WTC11 (cell line): Measurements from ENCODE around the gene XRN1. TPM values are rescaled to one million over a fixed set of nuclear protein-coding genes. Genes with fewer than 3 reads are reported as not detected.

Source experiments
- ATAC-seq: fragments of 200-7000 bp; cut with Tn5 transposase; 2 replicates; pipeline ENCODE4 v1.10.0; 2021; ENCODE audit warnings: mild to moderate bottlenecking, moderate library complexity
- CTCF ChIA-PET: fragments of 300-600 bp; sonication (Branson Sonifier 250); formaldehyde crosslinking; loops from one replicate; lab custom pipeline; 2021; ENCODE audit warnings: antibody characterized with exemption; lab: Charles Lee
- POLR2A ChIA-PET: fragments of 350-600 bp; sonication (Branson Sonifier 250); formaldehyde crosslinking; loops from one replicate; lab custom pipeline; 2021; ENCODE audit warnings: antibody characterized with exemption; lab: Charles Lee
- DNase-seq: peaks from one replicate; pipeline ENCODE4 v3.0.0; 2021; ENCODE audit warnings: low spot score
- H3K27ac Mint-ChIP-seq: 2 replicates; pipeline ENCODE4 v1.8.0; 2021; ENCODE audit warnings: mixed read lengths
- H3K27me3 Mint-ChIP-seq: 2 replicates; pipeline ENCODE4 v1.8.0; 2021; ENCODE audit warnings: low read depth, mild to moderate bottlenecking, moderate library complexity, mixed read lengths
- H3K36me3 Mint-ChIP-seq: 2 replicates; pipeline ENCODE4 v1.8.0; 2021; ENCODE audit warnings: mixed read lengths
- H3K4me1 Mint-ChIP-seq: 2 replicates; pipeline ENCODE4 v1.8.0; 2022; ENCODE audit warnings: mixed read lengths
- H3K4me3 Mint-ChIP-seq: 2 replicates; pipeline ENCODE4 v1.8.0; 2021; ENCODE audit warnings: mild to moderate bottlenecking, moderate library complexity, mixed read lengths
- H3K9me3 Mint-ChIP-seq: 2 replicates; pipeline ENCODE4 v1.8.0; 2021; ENCODE audit warnings: mixed read lengths
- AR ChIP-seq: fragments of 250-450 bp; sonication (Bioruptor Pico); IDR thresholded peaks from 2 replicates; pipeline ENCODE4 v1.9.0; 2021; ENCODE audit warnings: mild to moderate bottlenecking
- ATF1 ChIP-seq: sonication (generic); formaldehyde crosslinking; IDR thresholded peaks from 2 replicates; pipeline ENCODE4 v1.8.1; 2023; ENCODE audit warnings: mild to moderate bottlenecking, moderate library complexity, missing genetic modification reagents
- CBFB ChIP-seq: sonication (generic); formaldehyde crosslinking; IDR thresholded peaks from 2 replicates; pipeline ENCODE4 v1.8.1; 2022; ENCODE audit warnings: mild to moderate bottlenecking, low read depth, missing genetic modification reagents
- CREB1 ChIP-seq: sonication (generic); formaldehyde crosslinking; IDR thresholded peaks from 2 replicates; pipeline ENCODE4 v1.8.0; 2023; ENCODE audit warnings: mild to moderate bottlenecking, missing genetic modification reagents
- E2F5 ChIP-seq: sonication (generic); formaldehyde crosslinking; IDR thresholded peaks from 2 replicates; pipeline ENCODE4 v1.8.1; 2022; ENCODE audit warnings: mild to moderate bottlenecking, moderate library complexity, missing genetic modification reagents
- ELF4 ChIP-seq: sonication (generic); formaldehyde crosslinking; IDR thresholded peaks from 2 replicates; pipeline ENCODE4 v1.8.1; 2022; ENCODE audit warnings: low read depth, mild to moderate bottlenecking, moderate library complexity, missing genetic modification reagents
- IRF1 ChIP-seq: sonication (generic); formaldehyde crosslinking; IDR thresholded peaks from 2 replicates; pipeline ENCODE4 v1.8.0; 2023; ENCODE audit warnings: missing genetic modification reagents
- JAZF1 ChIP-seq: fragments of 250-450 bp; sonication (Bioruptor Pico); IDR thresholded peaks from 2 replicates; pipeline ENCODE4 v1.9.0; 2021; ENCODE audit warnings: moderate library complexity, mild to moderate bottlenecking, inconsistent platforms
- NFATC4 ChIP-seq: fragments of 250-450 bp; sonication (Bioruptor Pico); IDR thresholded peaks from 2 replicates; pipeline ENCODE4 v1.9.0; 2021; ENCODE audit warnings: mild to moderate bottlenecking
- OVOL2 ChIP-seq: fragments of 250-450 bp; sonication (Bioruptor Pico); IDR thresholded peaks from 2 replicates; pipeline ENCODE4 v1.9.0; 2021; ENCODE audit warnings: mild to moderate bottlenecking, borderline replicate concordance
- RORB ChIP-seq: fragments of 250-450 bp; sonication (Bioruptor Pico); IDR thresholded peaks from 2 replicates; pipeline ENCODE4 v1.9.0; 2021; ENCODE audit warnings: mild to moderate bottlenecking
- SMAD3 ChIP-seq: sonication (generic); formaldehyde crosslinking; IDR thresholded peaks from 2 replicates; pipeline ENCODE4 v1.8.0; 2022; ENCODE audit warnings: missing genetic modification reagents, mild to moderate bottlenecking, borderline replicate concordance
- SOX15 ChIP-seq: fragments of 250-450 bp; sonication (Bioruptor Pico); IDR thresholded peaks from 2 replicates; pipeline ENCODE4 v1.9.0; 2021; ENCODE audit warnings: mild to moderate bottlenecking
- STAT6 ChIP-seq: sonication (generic); formaldehyde crosslinking; conservative IDR thresholded peaks from 2 replicates; pipeline ENCODE4 v1.8.1; 2023; ENCODE audit warnings: mild to moderate bottlenecking, low read depth, missing genetic modification reagents, moderate library complexity
- TP53 ChIP-seq: sonication (generic); formaldehyde crosslinking; IDR thresholded peaks from 2 replicates; pipeline ENCODE4 v1.8.1; 2023; ENCODE audit warnings: mild to moderate bottlenecking, missing genetic modification reagents
- USF1 ChIP-seq: sonication (generic); formaldehyde crosslinking; IDR thresholded peaks from 2 replicates; pipeline ENCODE4 v1.8.0; 2022; ENCODE audit warnings: mild to moderate bottlenecking, missing genetic modification reagents
- ZBTB43 ChIP-seq: sonication (generic); formaldehyde crosslinking; IDR thresholded peaks from 2 replicates; pipeline ENCODE4 v1.8.1; 2023; ENCODE audit warnings: mild to moderate bottlenecking, missing genetic modification reagents
- ZNF396 ChIP-seq: fragments of 250-450 bp; sonication (Bioruptor Pico); IDR thresholded peaks from 2 replicates; pipeline ENCODE4 v1.8.0; 2021; ENCODE audit warnings: mild to moderate bottlenecking, moderate library complexity, borderline replicate concordance
- ZNF671 ChIP-seq: fragments of 250-450 bp; sonication (Bioruptor Pico); IDR thresholded peaks from 2 replicates; pipeline ENCODE4 v1.8.0; 2021; ENCODE audit warnings: mild to moderate bottlenecking
- total RNA-seq: library from RNA; stranded (reverse); gene quantifications from 3 replicates; pipeline ENCODE4 v1.2.3, GENCODE V29; 2021

Gene XRN1
- total RNA-seq, 1 experiment from 2014 or later = 19.2 TPM

- TF ChIP-seq JAZF1 (CRISPR knock-in tag) (no peak), RORB (CRISPR knock-in tag) (no peak), ELF4 (no peak)
Measured at GRCh38 chr3:142275856-142276255, 172.0 kb downstream of the XRN1 start (continued).

GRCh38 chr3:142274908-142275307 lies 172.9 kb downstream of the XRN1 start:
- H3K4me3 Mint-ChIP-seq = no peak overlapping the region
- ATAC-seq (no peak), DNase-seq (no peak)
- peaks cover 11% of the 10 kb centered on the region for H3K27me3 Mint-ChIP-seq
- no peak overlapping the region for H3K27ac Mint-ChIP-seq
- H3K4me1 Mint-ChIP-seq = no peaks in the 10 kb centered on the region
- peaks cover 9% of the 10 kb centered on the region for H3K36me3 Mint-ChIP-seq
- H3K9me3 Mint-ChIP-seq = peaks cover 9% of the 10 kb centered on the region
- TF ChIP-seq CBFB (CRISPR knock-in tag) (no peak), OVOL2 (no peak)
- ChIA-PET CTCF (interaction anchor here (0.9 kb wide), 1 partner anchor 149 kb away, joined by 3 read pairs; no protein-coding TSS in a partner anchor), POLR2A (no interaction called here)

GRCh38 chr3:142273501-142273900 lies 174.3 kb downstream of the XRN1 start:
- Mint-ChIP-seq H3K27ac (no peak overlapping the region), H3K4me1 (no peaks in the 10 kb centered on the region), H3K27me3 (peaks cover 2% of the 10 kb centered on the region; the same call in 1 of the 2 replicates), H3K4me3 (no peak overlapping the region), H3K9me3 (no peaks in the 10 kb centered on the region), H3K36me3 (no peaks in the 10 kb centered on the region)
- POLR2A ChIA-PET = no interaction called here
- CTCF ChIA-PET = no interaction called here
- DNase-seq (no peak), ATAC-seq (no peak)
- no peak for TF ChIP-seq E2F5 (CRISPR knock-in tag)
- TF ChIP-seq ZBTB43 = no peak
- TF ChIP-seq TP53 (CRISPR knock-in tag) = no peak
- TF ChIP-seq ATF1 (CRISPR knock-in tag) = no peak
- TF ChIP-seq NFATC4 (CRISPR knock-in tag) = no peak
- TF ChIP-seq SMAD3 (CRISPR knock-in tag) = no peak
- TF ChIP-seq AR = no peak
- no peak for TF ChIP-seq USF1 (CRISPR knock-in tag)
- no peak for TF ChIP-seq CREB1 (CRISPR knock-in tag)
- no peak for TF ChIP-seq ZNF396 (CRISPR knock-in tag)
- no peak for TF ChIP-seq IRF1 (CRISPR knock-in tag)
- no peak for TF ChIP-seq SOX15
- no peak for TF ChIP-seq STAT6
- no peak for TF ChIP-seq ZNF671 (CRISPR knock-in tag)
